ENCODE results near the gene DOCK9. TPM values are rescaled to one million over a fixed set of nuclear protein-coding genes. Genes with fewer than 3 reads are reported as not detected.

The DOCK9 gene
- total RNA-seq, 1 donor from 2014 or later = 339 TPM

GRCh38 chr13:98957731-98958442, 20.0 kb downstream of the DOCK9 start:
- Mint-ChIP-seq H3K27me3 (ENCODE audit: unreplicated experiment) (peaks cover 4% of the 10 kb centered on the region), H3K4me1 (ENCODE audit: unreplicated experiment) (peaks cover 58% of the 10 kb centered on the region), H3K4me3 (ENCODE audit: unreplicated experiment) (no peak overlapping the region), H3K27ac (ENCODE audit: unreplicated experiment) (no peak overlapping the region), H3K9me3 (ENCODE audit: unreplicated experiment) (no peaks in the 10 kb centered on the region), H3K36me3 (ENCODE audit: low read depth, unreplicated experiment) (peaks cover 18% of the 10 kb centered on the region)
- DNase-seq (ENCODE audit: low spot score) = no peak
- no peak for TF ChIP-seq CTCF (IDR thresholded peaks at IDR 0.05; ENCODE audit: unreplicated experiment)

- no peak for TF ChIP-seq CTCF (IDR thresholded peaks at IDR 0.05; ENCODE audit: unreplicated experiment)
- peaks cover 53% of the 10 kb centered on the region for H3K4me1 Mint-ChIP-seq (ENCODE audit: unreplicated experiment)
- H3K27me3 Mint-ChIP-seq (ENCODE audit: unreplicated experiment) = peaks cover 4% of the 10 kb centered on the region
- no peak overlapping the region for H3K4me3 Mint-ChIP-seq (ENCODE audit: unreplicated experiment)
- H3K27ac Mint-ChIP-seq (ENCODE audit: unreplicated experiment) = no peak overlapping the region
- DNase-seq (ENCODE audit: low spot score) = no peak
- peaks cover 22% of the 10 kb centered on the region for H3K36me3 Mint-ChIP-seq (ENCODE audit: low read depth, unreplicated experiment)
- H3K9me3 Mint-ChIP-seq (ENCODE audit: unreplicated experiment) = no peaks in the 10 kb centered on the region
These were observed 22.5 kb downstream of the DOCK9 start for GRCh38 chr13:98955336-98955735.

GRCh38 chr13:98954313-98954712, 23.6 kb downstream of the DOCK9 start:
- peaks cover 49% of the 10 kb centered on the region for H3K4me1 Mint-ChIP-seq (ENCODE audit: unreplicated experiment)
- no peak overlapping the region for H3K27ac Mint-ChIP-seq (ENCODE audit: unreplicated experiment)
- DNase-seq (ENCODE audit: low spot score) = no peak
- no peaks in the 10 kb centered on the region for H3K9me3 Mint-ChIP-seq (ENCODE audit: unreplicated experiment)
- TF ChIP-seq CTCF (IDR thresholded peaks at IDR 0.05; ENCODE audit: unreplicated experiment) = no peak
- H3K36me3 Mint-ChIP-seq (ENCODE audit: low read depth, unreplicated experiment) = peaks cover 24% of the 10 kb centered on the region
- peaks cover 2% of the 10 kb centered on the region for H3K27me3 Mint-ChIP-seq (ENCODE audit: unreplicated experiment)
- H3K4me3 Mint-ChIP-seq (ENCODE audit: unreplicated experiment) = no peak overlapping the region

- Mint-ChIP-seq H3K27me3 (ENCODE audit: unreplicated experiment) (no peaks in the 10 kb centered on the region), H3K4me1 (ENCODE audit: unreplicated experiment) (peaks cover 67% of the 10 kb centered on the region), H3K27ac (ENCODE audit: unreplicated experiment) (no peak overlapping the region), H3K36me3 (ENCODE audit: low read depth, unreplicated experiment) (peaks cover 28% of the 10 kb centered on the region), H3K4me3 (ENCODE audit: unreplicated experiment) (peak overlapping the region; percentile 49), H3K9me3 (ENCODE audit: unreplicated experiment) (no peaks in the 10 kb centered on the region)
- no peak for TF ChIP-seq CTCF (IDR thresholded peaks at IDR 0.05; ENCODE audit: unreplicated experiment)
- no peak for DNase-seq (ENCODE audit: low spot score)
These were observed 26.6 kb downstream of the DOCK9 start for GRCh38 chr13:98951266-98951665.

- Mint-ChIP-seq H3K4me1 (ENCODE audit: unreplicated experiment) (peaks cover 72% of the 10 kb centered on the region), H3K27ac (ENCODE audit: unreplicated experiment) (no peak overlapping the region)
These were observed 27.2 kb downstream of the DOCK9 start for GRCh38 chr13:98950705-98951104.

More at GRCh38 chr13:98950705-98951104, 27.2 kb downstream of the DOCK9 start:
- Mint-ChIP-seq H3K27me3 (ENCODE audit: unreplicated experiment) (no peaks in the 10 kb centered on the region), H3K36me3 (ENCODE audit: low read depth, unreplicated experiment) (peaks cover 29% of the 10 kb centered on the region), H3K9me3 (ENCODE audit: unreplicated experiment) (no peaks in the 10 kb centered on the region), H3K4me3 (ENCODE audit: unreplicated experiment) (no peak overlapping the region)
- no peak for DNase-seq (ENCODE audit: low spot score)
- TF ChIP-seq CTCF (IDR thresholded peaks at IDR 0.05; ENCODE audit: unreplicated experiment) = no peak

Data from endothelial cell (in vitro differentiated cells).